Ectodermal cell (in vitro differentiated cells): ENCODE results near the gene AFF2.

Experiments used
- H3K27ac ChIP-seq: 2 replicates; pipeline ENCODE4 v1.7.0; 2013; ENCODE audit warnings: mild to moderate bottlenecking, low read depth, low read length; ENCODE audit not compliant: insufficient read depth, poor library complexity, severe bottlenecking
- H3K27me3 ChIP-seq: 2 replicates; pipeline ENCODE4 v1.7.0; 2013; ENCODE audit warnings: mild to moderate bottlenecking, low read length; ENCODE audit not compliant: insufficient read depth, control insufficient read depth, poor library complexity, severe bottlenecking
- H3K36me3 ChIP-seq: one replicate; pipeline ENCODE4 v1.7.0; 2013; ENCODE audit warnings: low read length; ENCODE audit not compliant: control insufficient read depth, insufficient read depth
- H3K4me1 ChIP-seq: one replicate; pipeline ENCODE4 v1.7.0; 2013; ENCODE audit warnings: low read length; ENCODE audit not compliant: control insufficient read depth, insufficient read depth
- H3K4me3 ChIP-seq: 2 replicates; pipeline ENCODE4 v1.7.0; 2013; ENCODE audit warnings: low read depth, low read length, control low read depth; ENCODE audit not compliant: insufficient read depth
- H3K9me3 ChIP-seq: 2 replicates; pipeline ENCODE4 v1.7.0; 2013; ENCODE audit warnings: mild to moderate bottlenecking, low read length, moderate library complexity; ENCODE audit not compliant: control insufficient read depth
- WGBS, 2 experiments: methylation state at CpG; one replicate each; pipeline ENCODE4 v1.1.7; 2013; ENCODE audit warnings: missing lambda C conversion rate in 2 of 2; 5-methylcytosine and 5-hydroxymethylcytosine counted together

Gene AFF2

GRCh38 chrX:148700021-148700420, 199.6 kb downstream of the AFF2 start:
- no peak overlapping the region for H3K27ac ChIP-seq
- H3K36me3 ChIP-seq, result no peaks in the 10 kb centered on the region
- H3K4me3 ChIP-seq, result no peak overlapping the region
- 94 to 97% methylated on average over 2 of the region's 2 CpGs for WGBS, 2 experiments
- H3K4me1 ChIP-seq, result no peaks in the 10 kb centered on the region
- no peaks in the 10 kb centered on the region for H3K9me3 ChIP-seq
- H3K27me3 ChIP-seq, result no peaks in the 10 kb centered on the region

- Histone ChIP-seq H3K4me3 (no peak overlapping the region), H3K4me1 (no peaks in the 10 kb centered on the region), H3K9me3 (no peaks in the 10 kb centered on the region), H3K36me3 (no peaks in the 10 kb centered on the region), H3K27ac (no peak overlapping the region), H3K27me3 (no peaks in the 10 kb centered on the region)
Observed at GRCh38 chrX:148713981-148714380, 213.6 kb downstream of the AFF2 start.

- H3K4me1 ChIP-seq, result no peaks in the 10 kb centered on the region
- H3K27ac ChIP-seq, result no peak overlapping the region
- no peaks in the 10 kb centered on the region for H3K9me3 ChIP-seq
- WGBS, 2 experiments, result 94 to 100% methylated on average over 4 of the region's 4 CpGs
- H3K4me3 ChIP-seq, result no peak overlapping the region
- H3K36me3 ChIP-seq, result no peaks in the 10 kb centered on the region
- no peaks in the 10 kb centered on the region for H3K27me3 ChIP-seq
Observed at GRCh38 chrX:148715361-148715760, 214.9 kb downstream of the AFF2 start.

GRCh38 chrX:148722966-148723365, 222.5 kb downstream of the AFF2 start:
- H3K36me3 ChIP-seq, result no peaks in the 10 kb centered on the region
- H3K27me3 ChIP-seq, result no peaks in the 10 kb centered on the region
- no peak overlapping the region for H3K27ac ChIP-seq
- no peaks in the 10 kb centered on the region for H3K4me1 ChIP-seq
- no peaks in the 10 kb centered on the region for H3K9me3 ChIP-seq
- H3K4me3 ChIP-seq, result no peak overlapping the region
- 90 to 98% methylated on average over 1 to 3 of the region's 3 CpGs for WGBS, 2 experiments

GRCh38 chrX:148723551-148723950, 223.1 kb downstream of the AFF2 start:
- H3K4me3 ChIP-seq, result no peak overlapping the region
- no peaks in the 10 kb centered on the region for H3K9me3 ChIP-seq
- H3K36me3 ChIP-seq, result no peaks in the 10 kb centered on the region
- H3K27ac ChIP-seq, result no peak overlapping the region
- no peaks in the 10 kb centered on the region for H3K4me1 ChIP-seq
- no peaks in the 10 kb centered on the region for H3K27me3 ChIP-seq
- 100% methylated on average over 2 of the region's 2 CpGs for WGBS, 2 experiments

GRCh38 chrX:148728901-148729300, 228.5 kb downstream of the AFF2 start:
- no peak overlapping the region for H3K4me3 ChIP-seq
- H3K9me3 ChIP-seq, result no peaks in the 10 kb centered on the region
- WGBS, 2 experiments, result 96 to 97% methylated on average over 4 of the region's 5 CpGs
- no peak overlapping the region for H3K27ac ChIP-seq
- no peaks in the 10 kb centered on the region for H3K27me3 ChIP-seq
- no peaks in the 10 kb centered on the region for H3K36me3 ChIP-seq
- no peaks in the 10 kb centered on the region for H3K4me1 ChIP-seq

GRCh38 chrX:148732743-148733142, 232.3 kb downstream of the AFF2 start:
- H3K27ac ChIP-seq, result no peak overlapping the region
- H3K9me3 ChIP-seq, result no peaks in the 10 kb centered on the region
- H3K27me3 ChIP-seq, result no peaks in the 10 kb centered on the region
- H3K4me3 ChIP-seq, result no peak overlapping the region
- H3K36me3 ChIP-seq, result no peaks in the 10 kb centered on the region
- H3K4me1 ChIP-seq, result no peaks in the 10 kb centered on the region

- Histone ChIP-seq H3K4me1 (no peaks in the 10 kb centered on the region), H3K9me3 (no peaks in the 10 kb centered on the region), H3K27ac (no peak overlapping the region), H3K27me3 (no peaks in the 10 kb centered on the region), H3K36me3 (no peaks in the 10 kb centered on the region), H3K4me3 (no peak overlapping the region)
- 34 to 37% methylated on average over 6 of the region's 6 CpGs for WGBS, 2 experiments
Observed at GRCh38 chrX:148741441-148741840, 241.0 kb downstream of the AFF2 start.

- no peaks in the 10 kb centered on the region for H3K36me3 ChIP-seq
- no peaks in the 10 kb centered on the region for H3K9me3 ChIP-seq
- WGBS, 2 experiments, result 93% methylated on average over 5 to 7 of the region's 7 CpGs
- H3K4me1 ChIP-seq, result no peaks in the 10 kb centered on the region
- H3K4me3 ChIP-seq, result no peak overlapping the region
- H3K27me3 ChIP-seq, result no peaks in the 10 kb centered on the region
- no peak overlapping the region for H3K27ac ChIP-seq
Observed at GRCh38 chrX:148755111-148755510, 254.7 kb downstream of the AFF2 start.

- Histone ChIP-seq H3K9me3 (no peaks in the 10 kb centered on the region), H3K36me3 (no peaks in the 10 kb centered on the region), H3K4me3 (no peak overlapping the region), H3K27me3 (no peaks in the 10 kb centered on the region), H3K4me1 (no peaks in the 10 kb centered on the region), H3K27ac (no peak overlapping the region)
- WGBS, 2 experiments, result 100% methylated on average over 2 of the region's 2 CpGs; no CpG with 5 or more reads in 1 of the 2 experiments
Observed at GRCh38 chrX:148763896-148764295, 263.5 kb downstream of the AFF2 start.

GRCh38 chrX:148768296-148768695, 267.9 kb downstream of the AFF2 start:
- Histone ChIP-seq H3K27ac (no peak overlapping the region), H3K36me3 (no peaks in the 10 kb centered on the region), H3K4me3 (no peak overlapping the region), H3K4me1 (no peaks in the 10 kb centered on the region), H3K27me3 (no peaks in the 10 kb centered on the region), H3K9me3 (no peaks in the 10 kb centered on the region)
- 79 to 80% methylated on average over 3 of the region's 3 CpGs for WGBS, 2 experiments
